Activated CD4-positive, alpha-beta T cell treated with anti-CD3 and anti-CD28 coated beads, Interleukin-2, amount 10 ng/mL, durations not matched to agents 7 days and 5 days (primary cell): Measurements from ENCODE around the gene POLR2M. TPM values are rescaled to one million over a fixed set of nuclear protein-coding genes. Genes with fewer than 3 reads are reported as not detected.

Experiments
- CTCF ChIA-PET: fragments of 350-600 bp; sonication (Branson Sonifier 250); formaldehyde crosslinking; loops from one replicate; lab custom pipeline; 2021; ENCODE audit warnings: antibody characterized with exemption; lab: Charles Lee
- POLR2A ChIA-PET: fragments of 350-600 bp; sonication (Branson Sonifier 250); formaldehyde crosslinking; loops from one replicate; lab custom pipeline; 2021; ENCODE audit warnings: antibody characterized with exemption; lab: Charles Lee
- DNase-seq: peaks from one replicate; pipeline ENCODE4 v3.0.0-alpha.2; 2020
- H3K27ac Mint-ChIP-seq: one replicate; pipeline ENCODE4 v1.8.0; 2021; ENCODE audit warnings: mild to moderate bottlenecking, moderate library complexity, mixed read lengths
- H3K27me3 Mint-ChIP-seq: one replicate; pipeline ENCODE4 v1.8.0; 2021; ENCODE audit warnings: mixed read lengths
- H3K36me3 Mint-ChIP-seq: one replicate; pipeline ENCODE4 v1.8.0; 2021; ENCODE audit warnings: low read depth, mixed read lengths
- H3K4me1 Mint-ChIP-seq: one replicate; pipeline ENCODE4 v1.8.0; 2021; ENCODE audit warnings: mixed read lengths
- H3K4me3 Mint-ChIP-seq: one replicate; pipeline ENCODE4 v1.8.0; 2021; ENCODE audit warnings: mild to moderate bottlenecking, moderate library complexity, mixed read lengths
- H3K9me3 Mint-ChIP-seq: one replicate; pipeline ENCODE4 v1.8.0; 2021; ENCODE audit warnings: mixed read lengths
- total RNA-seq, 2 experiments: library from RNA; stranded (reverse); gene quantifications; one replicate each; pipeline ENCODE4 v1.2.3, GENCODE V29; 2021

Gene POLR2M
- total RNA-seq, 2 experiments from 2014 or later = 61.6 to 63.8 TPM

DNA sequence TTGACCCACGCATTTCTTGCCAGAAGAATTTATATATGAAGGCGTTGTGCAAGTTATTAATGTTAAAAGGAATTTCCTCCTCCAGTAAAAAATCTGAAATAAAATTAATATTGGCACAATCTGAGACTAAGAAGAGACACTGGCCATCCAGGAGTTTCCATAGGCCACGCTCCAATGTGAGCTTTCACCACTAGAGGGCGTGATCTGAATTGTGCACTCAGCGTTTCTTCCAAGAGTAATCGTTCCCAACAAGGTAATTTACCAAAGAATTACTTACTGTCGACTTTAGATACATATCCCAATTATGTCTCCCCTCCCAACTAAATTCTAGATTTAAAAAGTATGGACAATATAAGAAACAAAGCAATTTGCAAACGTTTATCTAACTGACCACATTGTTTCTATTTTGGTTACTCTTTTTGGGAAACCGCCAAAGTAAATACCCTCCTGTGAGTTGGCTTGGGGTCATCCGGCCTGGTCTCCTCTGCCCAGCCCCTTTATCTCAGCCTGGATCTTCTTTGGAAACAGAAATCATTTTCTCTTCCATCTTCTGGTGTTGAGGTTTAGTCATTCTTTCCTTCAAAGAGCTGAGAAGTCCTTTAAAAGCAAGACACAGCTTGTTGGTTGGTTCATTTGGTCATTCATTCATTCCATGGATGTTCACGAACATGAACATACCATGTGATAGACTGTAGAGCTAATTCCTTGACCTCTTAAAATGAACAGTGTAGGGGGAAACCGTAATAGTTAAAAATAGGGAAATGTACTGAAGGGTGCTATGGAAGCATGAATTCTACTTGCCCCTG lies 26.2 kb downstream of the POLR2M start:
- ChIA-PET CTCF (interaction anchor here (1.0 to 2.2 kb wide), 11 partner anchors 9 to 338 kb away, joined by 3 to 11 read pairs (median 5); partner anchors contain the start of gene POLR2M), POLR2A (no interaction called here)
- peak; percentile 60 for DNase-seq
- H3K36me3 Mint-ChIP-seq = no peaks in the 10 kb centered on the region
- H3K4me1 Mint-ChIP-seq = peaks cover 6% of the 10 kb centered on the region
- H3K4me3 Mint-ChIP-seq = no peak overlapping the region
- no peak overlapping the region for H3K27ac Mint-ChIP-seq
- H3K27me3 Mint-ChIP-seq = no peaks in the 10 kb centered on the region
- H3K9me3 Mint-ChIP-seq = no peaks in the 10 kb centered on the region

DNA sequence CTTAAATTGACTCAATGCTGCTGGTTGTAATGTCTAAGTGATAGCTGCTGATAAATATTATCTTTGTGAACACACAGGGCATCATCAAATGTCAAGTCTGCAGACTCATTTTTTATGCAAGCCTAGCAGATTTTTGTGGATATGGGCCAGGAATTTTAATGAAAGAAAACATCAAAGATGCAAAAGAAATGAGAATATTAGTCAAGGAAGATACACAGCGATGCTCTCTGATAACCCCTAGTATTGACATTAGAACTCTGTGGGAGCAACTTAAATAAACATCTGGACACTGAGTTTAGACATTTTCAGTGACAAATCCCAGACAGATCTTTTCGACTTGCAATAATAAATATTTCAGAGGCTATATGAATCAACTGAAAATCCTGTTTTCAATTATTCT lies 28.3 kb downstream of the POLR2M start:
- H3K36me3 Mint-ChIP-seq = no peaks in the 10 kb centered on the region
- DNase-seq = no peak
- H3K27me3 Mint-ChIP-seq = no peaks in the 10 kb centered on the region
- ChIA-PET POLR2A (no interaction called here), CTCF (interaction anchor here (1.4 kb wide), 1 partner anchor 9 kb away, joined by 4 read pairs; no protein-coding TSS in a partner anchor)
- peaks cover 6% of the 10 kb centered on the region for H3K4me1 Mint-ChIP-seq
- H3K4me3 Mint-ChIP-seq = no peak overlapping the region
- H3K27ac Mint-ChIP-seq = no peak overlapping the region
- H3K9me3 Mint-ChIP-seq = no peaks in the 10 kb centered on the region

DNA sequence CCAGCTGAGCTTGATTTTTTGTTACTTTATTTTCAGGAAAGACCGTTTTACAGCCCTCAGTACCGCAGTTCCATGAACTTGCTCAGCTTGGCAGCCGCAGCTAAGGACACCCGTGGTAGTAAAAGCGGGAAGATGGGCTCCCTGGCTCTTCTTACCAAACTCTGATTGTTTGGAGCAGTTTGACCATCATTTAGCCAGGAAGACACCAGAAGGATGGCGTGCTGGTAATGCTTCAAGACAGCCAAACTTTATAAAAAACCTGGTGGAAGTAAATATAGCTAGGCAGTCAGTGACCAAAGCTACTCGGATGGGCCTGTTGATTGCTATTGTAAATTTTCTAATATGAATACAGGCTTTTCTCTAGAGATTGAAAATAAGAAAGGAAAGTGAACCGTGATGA lies 28.9 kb downstream of the POLR2M start:
- Mint-ChIP-seq H3K27me3 (no peaks in the 10 kb centered on the region), H3K9me3 (no peaks in the 10 kb centered on the region), H3K4me1 (peaks cover 6% of the 10 kb centered on the region), H3K4me3 (no peak overlapping the region), H3K36me3 (no peaks in the 10 kb centered on the region), H3K27ac (no peak overlapping the region)
- POLR2A ChIA-PET = no interaction called here
- CTCF ChIA-PET = interaction anchor here (1.4 kb wide), 1 partner anchor 8 kb away, joined by 4 read pairs; no protein-coding TSS in a partner anchor
- DNase-seq = no peak

DNA sequence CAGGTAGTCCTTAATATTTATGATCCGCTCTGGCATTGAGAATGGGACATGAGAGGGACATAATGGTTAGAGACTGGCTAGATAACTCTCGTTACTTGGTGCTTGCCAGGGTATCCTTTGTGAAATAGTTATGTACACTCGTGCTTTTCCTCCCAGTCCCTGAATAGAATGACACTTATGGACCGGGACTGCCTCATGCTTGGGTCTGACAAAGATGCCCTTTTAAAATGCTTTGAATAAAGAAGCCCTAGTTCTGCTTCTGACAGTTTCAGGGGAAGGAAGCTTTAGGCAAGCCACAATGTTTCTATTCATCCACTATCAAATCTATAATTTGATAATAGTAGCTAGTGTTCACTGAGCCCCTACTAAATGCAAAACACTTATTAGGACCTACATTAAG lies 29.4 kb downstream of the POLR2M start:
- H3K9me3 Mint-ChIP-seq = no peaks in the 10 kb centered on the region
- POLR2A ChIA-PET = interaction anchor here (0.6 kb wide), 1 partner anchor 12 kb away, joined by 3 read pairs; no protein-coding TSS in a partner anchor
- peaks cover 6% of the 10 kb centered on the region for H3K4me1 Mint-ChIP-seq
- DNase-seq = no peak
- no peaks in the 10 kb centered on the region for H3K36me3 Mint-ChIP-seq
- H3K27me3 Mint-ChIP-seq = no peaks in the 10 kb centered on the region
- CTCF ChIA-PET = interaction anchor here (2.1 kb wide), 1 partner anchor 11 kb away, joined by 5 read pairs; no protein-coding TSS in a partner anchor
- H3K4me3 Mint-ChIP-seq = no peak overlapping the region
- no peak overlapping the region for H3K27ac Mint-ChIP-seq

DNA sequence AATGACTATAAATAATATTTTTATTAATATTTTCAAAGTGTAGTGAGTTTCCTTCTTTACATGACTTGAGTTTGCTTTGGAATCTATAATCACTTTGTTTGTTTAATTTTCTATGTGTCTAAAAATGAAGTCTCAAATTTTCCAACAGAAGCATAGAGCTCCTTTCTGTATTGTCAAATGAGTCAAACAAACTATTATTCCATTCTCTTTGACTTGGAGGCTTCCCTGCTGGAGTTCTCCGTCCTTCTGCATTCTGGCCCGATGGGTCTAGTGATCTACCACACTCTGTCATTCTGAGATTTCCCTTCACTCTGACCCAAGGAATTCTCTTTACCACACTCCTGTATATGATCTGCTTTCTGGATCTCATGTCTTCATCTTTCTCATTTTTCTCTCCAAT lies 30.1 kb downstream of the POLR2M start:
- Mint-ChIP-seq H3K27ac (no peak overlapping the region), H3K27me3 (peaks cover 3% of the 10 kb centered on the region), H3K9me3 (no peaks in the 10 kb centered on the region), H3K36me3 (no peaks in the 10 kb centered on the region), H3K4me3 (no peak overlapping the region), H3K4me1 (peaks cover 6% of the 10 kb centered on the region)
- DNase-seq = no peak
- POLR2A ChIA-PET = interaction anchor here (0.6 kb wide), 1 partner anchor 11 kb away, joined by 3 read pairs; no protein-coding TSS in a partner anchor
- CTCF ChIA-PET = interaction anchor here (2.1 kb wide), 1 partner anchor 11 kb away, joined by 5 read pairs; no protein-coding TSS in a partner anchor

DNA sequence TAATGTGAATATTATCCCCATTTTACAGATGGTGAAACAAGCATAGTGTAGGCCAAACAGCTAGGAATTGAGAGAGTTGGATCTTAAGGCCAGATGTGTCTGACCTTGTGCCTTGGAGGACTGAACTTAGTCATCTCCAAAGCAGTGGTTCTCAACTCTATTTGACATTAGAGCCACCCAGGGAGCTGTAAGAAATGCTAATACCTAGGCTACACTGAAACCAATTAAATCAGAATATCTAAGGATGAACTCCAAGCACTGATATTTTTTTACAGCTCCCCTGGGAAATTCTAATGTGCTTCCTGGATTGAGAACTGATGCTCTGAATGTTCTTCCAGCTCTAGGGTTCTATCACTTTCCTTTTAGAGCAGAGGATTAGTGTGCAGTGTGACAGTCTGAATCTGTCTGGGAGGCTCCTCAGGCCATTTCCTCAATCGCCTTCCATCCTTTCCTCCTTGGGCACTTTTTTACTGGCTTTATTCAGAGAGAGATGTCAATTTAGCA lies 32.3 kb downstream of the POLR2M start:
- Mint-ChIP-seq H3K27me3 (peaks cover 3% of the 10 kb centered on the region), H3K9me3 (no peaks in the 10 kb centered on the region), H3K4me3 (no peak overlapping the region)

DNA sequence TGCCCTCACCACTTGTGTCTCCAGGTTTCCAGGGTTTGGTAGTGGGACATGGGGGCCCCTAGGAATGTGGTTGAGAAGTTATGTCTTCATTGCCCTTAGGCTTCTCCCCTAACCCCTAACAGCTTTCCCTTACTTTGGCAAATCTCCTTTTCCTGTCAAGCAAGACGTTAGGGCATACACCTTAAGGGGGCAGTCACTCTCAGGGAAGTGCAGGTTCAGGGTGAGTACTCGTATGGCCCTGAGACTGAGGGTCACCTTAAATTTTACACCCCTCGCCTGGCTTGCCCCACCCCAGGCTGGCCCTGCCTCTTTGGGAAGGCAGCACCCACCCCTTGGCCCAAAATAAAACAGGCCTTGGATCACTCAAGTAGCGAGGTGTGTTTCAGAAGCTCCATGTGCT lies 33.5 kb downstream of the POLR2M start:
- H3K4me1 Mint-ChIP-seq = peaks cover 3% of the 10 kb centered on the region
- H3K36me3 Mint-ChIP-seq = no peaks in the 10 kb centered on the region
- no peak overlapping the region for H3K4me3 Mint-ChIP-seq
- H3K27me3 Mint-ChIP-seq = peaks cover 3% of the 10 kb centered on the region
- H3K9me3 Mint-ChIP-seq = no peaks in the 10 kb centered on the region
- H3K27ac Mint-ChIP-seq = no peak overlapping the region
- POLR2A ChIA-PET = no interaction called here
- CTCF ChIA-PET = no interaction called here
- no peak for DNase-seq

More for the DNA sequence above, 32.3 kb downstream of the POLR2M start:
- DNase-seq = no peak
- CTCF ChIA-PET = no interaction called here
- no peak overlapping the region for H3K27ac Mint-ChIP-seq
- H3K36me3 Mint-ChIP-seq = no peaks in the 10 kb centered on the region
- POLR2A ChIA-PET = no interaction called here
- H3K4me1 Mint-ChIP-seq = peaks cover 3% of the 10 kb centered on the region

DNA sequence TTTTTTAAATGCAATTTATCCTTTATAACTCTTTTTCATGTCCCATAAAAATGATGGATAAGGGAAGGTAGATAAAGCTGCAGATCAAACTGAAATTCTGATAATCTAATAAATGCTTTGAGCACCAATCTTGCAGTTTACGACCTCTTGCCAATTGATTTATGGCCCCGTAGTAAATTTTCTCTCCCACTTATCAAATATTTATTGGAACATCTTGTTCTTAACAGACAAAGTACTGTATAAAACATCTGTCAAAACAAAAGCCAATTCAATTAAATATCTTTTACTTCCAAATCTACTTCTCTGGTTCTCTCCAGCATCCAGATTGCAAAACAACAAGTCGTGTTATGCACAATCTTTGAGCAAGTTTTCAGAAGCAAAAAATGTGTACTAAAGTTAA lies 34.6 kb downstream of the POLR2M start:
- Mint-ChIP-seq H3K27me3 (peaks cover 3% of the 10 kb centered on the region), H3K9me3 (no peaks in the 10 kb centered on the region), H3K4me1 (peaks cover 3% of the 10 kb centered on the region), H3K27ac (no peak overlapping the region), H3K36me3 (no peaks in the 10 kb centered on the region), H3K4me3 (no peak overlapping the region)
- POLR2A ChIA-PET = no interaction called here
- CTCF ChIA-PET = interaction anchor here (0.6 to 0.9 kb wide), 2 partner anchors 9 to 850 kb away, joined by 3 to 4 read pairs; no protein-coding TSS in a partner anchor
- DNase-seq = no peak

DNA sequence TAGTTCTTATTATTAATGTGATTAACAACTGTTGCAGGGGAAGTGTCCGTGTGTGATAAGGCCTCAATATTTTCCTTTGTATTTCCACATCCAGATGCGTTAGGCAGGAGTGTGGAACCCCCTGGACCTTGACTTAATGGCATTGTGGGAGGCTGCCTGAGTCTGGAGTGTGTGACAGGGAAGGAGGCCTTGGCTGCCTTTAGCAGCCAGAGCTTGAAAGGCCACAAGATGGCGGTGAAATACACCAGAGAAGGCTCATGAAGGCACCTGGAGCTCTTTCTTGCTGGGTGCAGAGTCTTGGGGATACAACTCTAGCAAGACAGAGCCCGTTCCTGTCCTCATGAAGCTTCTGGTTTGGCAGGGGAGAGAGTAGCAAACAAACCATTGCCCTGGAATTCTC lies 36.9 kb downstream of the POLR2M start:
- H3K36me3 Mint-ChIP-seq = no peaks in the 10 kb centered on the region
- no peak overlapping the region for H3K27ac Mint-ChIP-seq
- no peak overlapping the region for H3K4me3 Mint-ChIP-seq
- H3K4me1 Mint-ChIP-seq = peaks cover 7% of the 10 kb centered on the region
- CTCF ChIA-PET = interaction anchor here (1.5 to 2.6 kb wide), 2 partner anchors 9 to 11 kb away, joined by 4 to 11 read pairs; no protein-coding TSS in a partner anchor
- POLR2A ChIA-PET = no interaction called here
- H3K9me3 Mint-ChIP-seq = no peaks in the 10 kb centered on the region
- peaks cover 3% of the 10 kb centered on the region for H3K27me3 Mint-ChIP-seq
- DNase-seq = peak; percentile 13

DNA sequence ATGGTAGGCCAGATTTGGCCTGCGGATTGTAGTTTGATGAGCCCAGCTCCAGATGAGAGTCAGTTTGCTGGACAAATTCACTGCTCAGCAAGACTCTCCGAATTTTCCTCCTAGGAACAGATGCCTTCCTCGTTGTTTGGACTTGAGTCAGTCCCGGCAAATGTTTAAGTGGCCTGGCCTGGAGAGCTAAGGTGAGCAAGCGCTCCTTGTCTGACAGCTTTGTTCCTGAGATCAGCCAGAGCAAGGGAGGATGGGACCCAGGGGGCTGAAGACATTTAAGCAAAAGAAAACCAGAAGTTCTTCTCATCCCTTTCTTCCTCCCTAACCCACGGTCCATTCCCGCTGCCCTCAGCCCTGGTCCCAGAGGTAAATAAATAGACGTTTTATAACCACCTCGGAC lies 40.3 kb downstream of the POLR2M start:
- H3K4me1 Mint-ChIP-seq = peaks cover 7% of the 10 kb centered on the region
- peaks cover 3% of the 10 kb centered on the region for H3K27me3 Mint-ChIP-seq
- DNase-seq = no peak
- H3K4me3 Mint-ChIP-seq = no peak overlapping the region
- no peaks in the 10 kb centered on the region for H3K36me3 Mint-ChIP-seq
- CTCF ChIA-PET = interaction anchor here (1.0 to 1.8 kb wide), 3 partner anchors 10 to 15 kb away, joined by 4 to 6 read pairs (median 5); no protein-coding TSS in a partner anchor
- no peaks in the 10 kb centered on the region for H3K9me3 Mint-ChIP-seq
- POLR2A ChIA-PET = no interaction called here
- H3K27ac Mint-ChIP-seq = no peak overlapping the region

DNA sequence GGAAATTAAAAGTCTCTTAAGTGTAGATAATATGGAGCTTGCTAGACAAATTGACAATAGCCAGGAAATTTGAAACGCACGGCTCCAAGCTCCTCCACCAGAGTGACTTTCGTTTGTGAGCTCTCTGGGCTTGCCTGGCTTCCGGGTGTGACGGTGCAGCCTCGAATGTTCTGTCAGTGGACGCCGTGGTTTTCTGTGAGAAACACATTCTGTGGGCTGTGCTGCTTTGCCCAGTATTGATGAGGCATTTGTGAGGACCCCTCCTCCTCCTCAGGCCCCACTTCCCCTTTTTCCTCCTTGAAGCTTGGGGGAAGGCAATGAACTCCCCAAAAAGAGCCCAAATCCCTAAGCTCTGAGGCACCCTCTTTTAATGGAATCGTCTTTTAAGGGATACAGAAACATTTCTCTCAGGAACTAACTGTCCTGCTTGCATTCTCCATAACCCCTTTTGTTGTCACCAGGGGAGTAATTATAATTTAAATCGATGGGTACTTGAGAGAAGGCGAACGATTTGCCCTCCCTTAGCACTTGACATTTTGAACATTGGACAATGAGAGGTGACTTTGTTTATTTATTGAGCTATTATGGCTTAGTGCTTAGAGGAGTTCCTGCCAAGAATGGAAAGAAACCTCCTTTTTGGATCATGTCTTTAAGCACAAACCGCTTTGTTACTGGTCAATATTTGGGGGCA lies 40.8 kb downstream of the POLR2M start:
- Mint-ChIP-seq H3K4me1 (peaks cover 7% of the 10 kb centered on the region), H3K9me3 (no peaks in the 10 kb centered on the region), H3K36me3 (no peaks in the 10 kb centered on the region), H3K27ac (no peak overlapping the region), H3K4me3 (no peak overlapping the region), H3K27me3 (peaks cover 3% of the 10 kb centered on the region)
- ChIA-PET CTCF (interaction anchor here (1.5 to 1.8 kb wide), 2 partner anchors 10 to 14 kb away, joined by 5 to 6 read pairs; no protein-coding TSS in a partner anchor), POLR2A (interaction anchor here (0.6 kb wide), 1 partner anchor 11 kb away, joined by 3 read pairs; no protein-coding TSS in a partner anchor)
- DNase-seq = peak; percentile 40

DNA sequence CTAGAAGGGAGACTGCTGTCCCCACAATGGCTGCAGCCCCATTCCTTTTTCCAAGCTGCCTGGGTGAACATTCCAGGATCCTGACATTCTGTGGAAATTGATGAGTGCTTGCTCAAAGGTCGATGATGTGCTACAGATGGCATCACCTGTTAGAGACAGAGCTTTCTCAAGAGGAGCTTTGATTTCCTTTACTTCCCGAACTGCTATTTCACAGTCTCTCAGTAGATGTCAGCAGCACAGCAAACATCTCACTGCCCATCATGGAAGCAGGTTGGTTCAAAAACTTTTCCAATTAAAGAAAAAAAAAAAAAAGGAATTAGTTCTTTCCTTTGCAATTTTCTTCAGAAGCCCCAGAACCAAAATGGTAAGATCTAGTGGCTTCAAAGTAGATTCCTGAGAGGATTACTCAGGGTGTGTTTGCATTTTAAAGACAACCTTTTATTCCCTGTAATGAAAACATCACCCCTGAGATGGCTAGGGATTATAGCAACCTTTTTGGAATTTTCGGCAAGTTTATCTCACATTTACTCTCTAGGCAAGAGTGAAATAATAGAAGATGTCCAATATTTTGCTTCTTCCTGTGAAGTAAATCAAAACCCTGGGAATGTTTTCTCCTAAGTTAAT lies 44.8 kb downstream of the POLR2M start:
- ChIA-PET POLR2A (no interaction called here), CTCF (interaction anchor here (0.5 to 1.6 kb wide), 6 partner anchors 11 to 319 kb away, joined by 3 to 7 read pairs (median 5); no protein-coding TSS in a partner anchor)
- Mint-ChIP-seq H3K4me3 (no peak overlapping the region), H3K4me1 (peaks cover 7% of the 10 kb centered on the region), H3K36me3 (no peaks in the 10 kb centered on the region), H3K27ac (no peak overlapping the region), H3K9me3 (no peaks in the 10 kb centered on the region), H3K27me3 (peaks cover 3% of the 10 kb centered on the region)
- DNase-seq = no peak
